CD8-positive, alpha-beta memory T cell (primary cell): ENCODE measurements around the gene ULK3. TPM values are rescaled to one million over a fixed set of nuclear protein-coding genes. Genes with fewer than 3 reads are reported as not detected.

Experiments
- CTCF ChIA-PET: fragments of 350-600 bp; sonication (Branson Sonifier 250); formaldehyde crosslinking; loops from one replicate; lab custom pipeline; 2021; ENCODE audit warnings: antibody characterized with exemption; lab: Charles Lee
- POLR2A ChIA-PET: fragments of 350-600 bp; sonication (Branson Sonifier 250); formaldehyde crosslinking; loops from one replicate; lab custom pipeline; 2021; ENCODE audit warnings: antibody characterized with exemption; lab: Charles Lee
- DNase-seq, 5 donors: peaks; one replicate each; pipeline versions ENCODE4 v3.0.0 to v3.0.0-alpha.2; 2020 to 2022; ENCODE audit warnings: mixed read lengths in 1 of 5
- H3K27ac ChIP-seq: one replicate; pipeline ENCODE4 v1.7.0; 2013; ENCODE audit warnings: low read depth, mild to moderate bottlenecking, low read length, moderate library complexity
- H3K27me3 ChIP-seq: 2 replicates; pipeline ENCODE4 v1.7.0; 2013; ENCODE audit warnings: low read length, mild to moderate bottlenecking; ENCODE audit not compliant: insufficient read depth, poor library complexity, severe bottlenecking
- H3K36me3 ChIP-seq: 2 replicates; pipeline ENCODE4 v1.7.0; 2013; ENCODE audit warnings: mild to moderate bottlenecking, low read length, moderate library complexity; ENCODE audit not compliant: insufficient read depth
- H3K4me1 ChIP-seq: 2 replicates; pipeline ENCODE4 v1.7.0; 2013; ENCODE audit warnings: mild to moderate bottlenecking, low read length, moderate library complexity; ENCODE audit not compliant: insufficient read depth
- H3K4me3 ChIP-seq: 2 replicates; pipeline ENCODE4 v1.7.0; 2013; ENCODE audit warnings: mild to moderate bottlenecking, low read length
- H3K9me3 ChIP-seq: 2 replicates; pipeline ENCODE4 v1.7.0; 2013; ENCODE audit warnings: mild to moderate bottlenecking, low read length
- H3K27ac Mint-ChIP-seq, 8 donors: one replicate each; pipeline ENCODE4 v1.8.0; 2020 to 2021; ENCODE audit warnings: mixed read lengths in 8 of 8, mild to moderate bottlenecking in 6 of 8, inconsistent platforms in 3 of 8, moderate library complexity in 3 of 8
- H3K27me3 Mint-ChIP-seq, 2 donors: one replicate each; pipeline ENCODE4 v1.8.0; 2020 to 2021; ENCODE audit warnings: mixed read lengths in 2 of 2, mild to moderate bottlenecking in 1 of 2, moderate library complexity in 1 of 2
- H3K36me3 Mint-ChIP-seq, 3 donors: one replicate each; pipeline ENCODE4 v1.8.0; 2020 to 2021; ENCODE audit warnings: mixed read lengths in 3 of 3, inconsistent platforms in 1 of 3, mild to moderate bottlenecking in 1 of 3
- H3K4me1 Mint-ChIP-seq, 3 donors: one replicate each; pipeline ENCODE4 v1.8.0; 2020 to 2021; ENCODE audit warnings: mixed read lengths in 3 of 3, inconsistent platforms in 1 of 3, mild to moderate bottlenecking in 1 of 3
- H3K4me3 Mint-ChIP-seq, 7 donors: one replicate each; pipeline ENCODE4 v1.8.0; 2020 to 2021; ENCODE audit warnings: mixed read lengths in 7 of 7, mild to moderate bottlenecking in 6 of 7, moderate library complexity in 4 of 7, inconsistent platforms in 2 of 7
- H3K9me3 Mint-ChIP-seq, 5 donors: one replicate each; pipeline ENCODE4 v1.8.0; 2020 to 2022; ENCODE audit warnings: mixed read lengths in 5 of 5, mild to moderate bottlenecking in 3 of 5, moderate library complexity in 2 of 5, inconsistent platforms in 1 of 5
- polyA plus RNA-seq: library from polyadenylated mRNA; unstranded; fragments of 300-500 nt; fragmentation: Illumina TruSeq; gene quantifications from one replicate; pipeline ENCODE4 v1.2.3, GENCODE V29; 2021
- total RNA-seq, 2 experiments: library from RNA; stranded (reverse); gene quantifications; one replicate each; pipeline ENCODE4 v1.2.3, GENCODE V29; 2021

The ULK3 gene
- total and polyA plus RNA-seq, 3 experiments from 2014 or later = 43.1 to 60.1 (median 53.9) TPM

- ChIA-PET POLR2A (no interaction called here), CTCF (interaction anchor here (1.1 to 3.1 kb wide), 4 partner anchors 20 to 33 kb away, joined by 3 to 17 read pairs (median 4); partner anchors contain the start of genes FAM219B and ULK3)
- peak; percentile 87 to 95 (median 93) for DNase-seq
- Histone ChIP-seq H3K4me1 (peaks cover 40% of the 10 kb centered on the region), H3K9me3 (no peaks in the 10 kb centered on the region), H3K27ac (peak within 1 kb of the TSS; percentile 96), H3K36me3 (no peaks in the 10 kb centered on the region), H3K27me3 (no peaks in the 10 kb centered on the region), H3K4me3 (peak within 1 kb of the TSS; percentile 98)
- Mint-ChIP-seq H3K27me3 (no peaks in the 10 kb centered on the region), H3K9me3 (no peaks in the 10 kb centered on the region), H3K4me3 (peak within 1 kb of the TSS; percentile 94 to 100 (median 97)), H3K4me1 (peaks cover 43 to 54% (median 50%) of the 10 kb centered on the region in 3 donors), H3K27ac (peak within 1 kb of the TSS; percentile 95 to 100 (median 96)), H3K36me3 (peaks cover 0 to 30% (median under 1%) of the 10 kb centered on the region in 3 donors)
These were observed 30.2 kb upstream of the ULK3 start, which contains the start of gene SCAMP2 for GRCh38 chr15:74873036-74873755. Gene SCAMP2 (minus strand): TSS chr15:74873365. CDS start chr15:74873255, 110 bp downstream.

- no peak for DNase-seq
- Histone ChIP-seq H3K27me3 (no peaks in the 10 kb centered on the region), H3K9me3 (no peaks in the 10 kb centered on the region), H3K36me3 (no peaks in the 10 kb centered on the region), H3K4me3 (peak overlapping the region; percentile 98), H3K27ac (peak overlapping the region; percentile 96), H3K4me1 (peaks cover 46% of the 10 kb centered on the region)
- Mint-ChIP-seq H3K4me3 (peak overlapping the region; percentile 94 to 100 (median 97)), H3K27ac (peak overlapping the region; percentile 94 to 100 (median 96)), H3K9me3 (no peaks in the 10 kb centered on the region), H3K36me3 (peaks cover 3 to 35% (median 4%) of the 10 kb centered on the region in 3 donors), H3K27me3 (peaks cover 0 to 1% of the 10 kb centered on the region in 2 donors), H3K4me1 (peaks cover 48 to 60% (median 56%) of the 10 kb centered on the region in 3 donors)
- POLR2A ChIA-PET = interaction anchor here (0.6 kb wide), 1 partner anchor 57 kb away, joined by 3 read pairs; no protein-coding TSS in a partner anchor
- CTCF ChIA-PET = no interaction called here
These were observed 29.7 kb upstream of the ULK3 start for GRCh38 chr15:74872702-74873035.

GRCh38 chr15:74870436-74871215 is 27.7 kb upstream of the ULK3 start:
- peaks cover 4 to 51% (median 7%) of the 10 kb centered on the region in 3 donors for H3K36me3 Mint-ChIP-seq
- peaks cover 0 to 1% of the 10 kb centered on the region in 2 donors for H3K27me3 Mint-ChIP-seq
- Histone ChIP-seq H3K9me3 (no peaks in the 10 kb centered on the region), H3K4me3 (peak overlapping the region; percentile 21), H3K36me3 (no peaks in the 10 kb centered on the region), H3K27ac (peak overlapping the region; percentile 13), H3K4me1 (peaks cover 66% of the 10 kb centered on the region), H3K27me3 (no peaks in the 10 kb centered on the region)
- CTCF ChIA-PET = interaction anchor here (0.6 to 5.2 kb wide), 11 partner anchors 12 to 207 kb away, joined by 3 to 33 read pairs (median 6); partner anchors contain the start of gene FAM219B
- DNase-seq = no peak
- H3K9me3 Mint-ChIP-seq = no peaks in the 10 kb centered on the region
- H3K27ac Mint-ChIP-seq = peak overlapping the region; percentile 80 to 96 (median 90)
- H3K4me3 Mint-ChIP-seq = peak overlapping the region; percentile 70 to 99 (median 94)
- POLR2A ChIA-PET = interaction anchor here (0.8 to 1.1 kb wide), 2 partner anchors 20 to 27 kb away, joined by 4 read pairs; partner anchors contain the start of gene ULK3
- peaks cover 68 to 76% (median 75%) of the 10 kb centered on the region in 3 donors for H3K4me1 Mint-ChIP-seq

- Mint-ChIP-seq H3K4me1 (peaks cover 73 to 81% (median 81%) of the 10 kb centered on the region in 3 donors), H3K9me3 (no peaks in the 10 kb centered on the region), H3K4me3 (peak overlapping the region; percentile 70 to 99 (median 94)), H3K27me3 (peaks cover 0 to 1% of the 10 kb centered on the region in 2 donors), H3K36me3 (peaks cover 4 to 55% (median 8%) of the 10 kb centered on the region in 3 donors), H3K27ac (peak overlapping the region; percentile 80 to 96 (median 90))
- Histone ChIP-seq H3K4me1 (peaks cover 72% of the 10 kb centered on the region), H3K27me3 (no peaks in the 10 kb centered on the region), H3K4me3 (peak overlapping the region; percentile 21), H3K36me3 (no peaks in the 10 kb centered on the region), H3K27ac (peak overlapping the region; percentile 45), H3K9me3 (no peaks in the 10 kb centered on the region)
- CTCF ChIA-PET = interaction anchor here (0.8 to 5.2 kb wide), 10 partner anchors 10 to 207 kb away, joined by 3 to 33 read pairs (median 6); partner anchors contain the start of gene FAM219B
- DNase-seq = peak in 2 of 5 donors; percentile 22 to 57
- POLR2A ChIA-PET = interaction anchor here (0.8 to 1.1 kb wide), 5 partner anchors 20 to 27 kb away, joined by 3 to 4 read pairs (median 4); partner anchors contain the start of genes MPI and ULK3
These were observed 26.9 kb upstream of the ULK3 start for GRCh38 chr15:74869726-74870407.

- Mint-ChIP-seq H3K4me1 (peaks cover 77 to 85% (median 85%) of the 10 kb centered on the region in 3 donors), H3K36me3 (peaks cover 4 to 58% (median 8%) of the 10 kb centered on the region in 3 donors), H3K27ac (peak overlapping the region; percentile 80 to 96 (median 90)), H3K9me3 (no peaks in the 10 kb centered on the region), H3K27me3 (peaks cover 0 to 1% of the 10 kb centered on the region in 2 donors), H3K4me3 (peak overlapping the region; percentile 70 to 99 (median 94))
- ChIA-PET POLR2A (interaction anchor here (0.8 to 0.9 kb wide), 3 partner anchors 20 to 25 kb away, joined by 3 to 4 read pairs (median 3); partner anchors contain the start of gene MPI), CTCF (interaction anchor here (0.8 to 5.2 kb wide), 9 partner anchors 10 to 98 kb away, joined by 3 to 33 read pairs (median 6); partner anchors contain the start of gene FAM219B)
- no peak for DNase-seq
- H3K36me3 ChIP-seq = no peaks in the 10 kb centered on the region
- peaks cover 76% of the 10 kb centered on the region for H3K4me1 ChIP-seq
- no peaks in the 10 kb centered on the region for H3K27me3 ChIP-seq
- peak overlapping the region; percentile 45 for H3K27ac ChIP-seq
- peak overlapping the region; percentile 21 for H3K4me3 ChIP-seq
- H3K9me3 ChIP-seq = no peaks in the 10 kb centered on the region
These were observed 26.4 kb upstream of the ULK3 start for GRCh38 chr15:74869372-74869725.

GRCh38 chr15:74868059-74868458 is 25.1 kb upstream of the ULK3 start:
- Histone ChIP-seq H3K4me3 (peak overlapping the region; percentile 9), H3K4me1 (peaks cover 80% of the 10 kb centered on the region), H3K9me3 (no peaks in the 10 kb centered on the region), H3K36me3 (no peaks in the 10 kb centered on the region), H3K27ac (no peak overlapping the region), H3K27me3 (no peaks in the 10 kb centered on the region)
- ChIA-PET CTCF (interaction anchor here (1.3 to 5.2 kb wide), 5 partner anchors 16 to 81 kb away, joined by 3 to 33 read pairs (median 4); no protein-coding TSS in a partner anchor), POLR2A (interaction anchor here (0.6 kb wide), 1 partner anchor 152 kb away, joined by 3 read pairs; no protein-coding TSS in a partner anchor)
- H3K27ac Mint-ChIP-seq = peak overlapping the region; percentile 80 to 97 (median 86)
- peak overlapping the region; percentile 45 to 87 (median 71) for H3K4me3 Mint-ChIP-seq
- no peaks in the 10 kb centered on the region for H3K9me3 Mint-ChIP-seq
- no peak for DNase-seq
- peaks cover 76 to 89% (median 85%) of the 10 kb centered on the region in 3 donors for H3K4me1 Mint-ChIP-seq
- H3K36me3 Mint-ChIP-seq = peaks cover 4 to 61% (median 10%) of the 10 kb centered on the region in 3 donors
- H3K27me3 Mint-ChIP-seq = peaks cover 0 to 1% of the 10 kb centered on the region in 2 donors
